CD4-positive, alpha-beta T cell (primary cell): ENCODE results near the gene RPL27A. TPM values are rescaled to one million over a fixed set of nuclear protein-coding genes. Genes with fewer than 3 reads are reported as not detected.

Experiments
- ATAC-seq: fragments of 200-7000 bp; cut with Tn5 transposase; one replicate; pipeline ENCODE4 v1.10.0; 2022; ENCODE audit warnings: mild to moderate bottlenecking; ENCODE audit not compliant: poor library complexity
- CTCF ChIA-PET: fragments of 350-600 bp; sonication (Branson Sonifier 250); formaldehyde crosslinking; loops from one replicate; lab custom pipeline; 2021; ENCODE audit warnings: antibody characterized with exemption, inconsistent platforms; lab: Charles Lee
- POLR2A ChIA-PET: fragments of 350-600 bp; sonication (Branson Sonifier 250); formaldehyde crosslinking; loops from one replicate; lab custom pipeline; 2021; ENCODE audit warnings: antibody characterized with exemption, inconsistent platforms; lab: Charles Lee
- DNase-seq, 14 experiments: peaks; one replicate each; pipeline ENCODE4 v3.0.0-alpha.2; 2013 to 2020; ENCODE audit warnings: mixed read lengths in 2 of 14
- H3K27ac ChIP-seq, 2 donors: one replicate each; pipeline versions ENCODE4 v1.5.1 to v1.7.0; 2013; ENCODE audit warnings: low read length in 2 of 2, low read depth in 1 of 2, mild to moderate bottlenecking in 1 of 2
- H3K27me3 ChIP-seq, 2 experiments: 1 replicate in 1 of 2; 2 replicates in 1 of 2; pipeline versions ENCODE4 v1.6.1 to v1.7.0; 2013; ENCODE audit warnings: low read length in 2 of 2, control low read depth in 1 of 2, mild to moderate bottlenecking in 1 of 2, moderate library complexity in 1 of 2; ENCODE audit not compliant: insufficient read depth in 2 of 2, control insufficient read depth in 1 of 2
- H3K36me3 ChIP-seq: one replicate; pipeline ENCODE4 v1.6.1; 2013; ENCODE audit warnings: low read length, control low read depth; ENCODE audit not compliant: insufficient read depth
- H3K4me1 ChIP-seq: one replicate; pipeline ENCODE4 v1.6.1; 2013; ENCODE audit warnings: low read length, control low read depth; ENCODE audit not compliant: insufficient read depth
- H3K4me3 ChIP-seq: one replicate; pipeline ENCODE4 v1.5.1; 2013; ENCODE audit warnings: mild to moderate bottlenecking, low read length, moderate library complexity
- H3K9me3 ChIP-seq, 2 experiments: 1 replicate in 1 of 2; 2 replicates in 1 of 2; pipeline versions ENCODE4 v1.6.1 to v1.7.0; 2013; ENCODE audit warnings: low read length in 2 of 2, mild to moderate bottlenecking in 2 of 2, control low read depth in 1 of 2, moderate library complexity in 1 of 2; ENCODE audit not compliant: control insufficient read depth in 1 of 2, insufficient read depth in 1 of 2
- H3K27ac Mint-ChIP-seq: one replicate; pipeline ENCODE4 v1.8.0; 2020; ENCODE audit warnings: mixed read lengths
- H3K27me3 Mint-ChIP-seq: one replicate; pipeline ENCODE4 v1.8.0; 2021; ENCODE audit warnings: mixed read lengths
- H3K36me3 Mint-ChIP-seq: one replicate; pipeline ENCODE4 v1.8.0; 2021; ENCODE audit warnings: low read depth, mixed read lengths
- H3K4me1 Mint-ChIP-seq: one replicate; pipeline ENCODE4 v1.8.0; 2021; ENCODE audit warnings: low read depth, mixed read lengths
- H3K4me3 Mint-ChIP-seq: one replicate; pipeline ENCODE4 v1.8.0; 2020; ENCODE audit warnings: mild to moderate bottlenecking, mixed read lengths
- H3K9me3 Mint-ChIP-seq: one replicate; pipeline ENCODE4 v1.8.0; 2020; ENCODE audit warnings: mixed read lengths
- intact Hi-C, 2 experiments: fragments of 100-400 bp; cut with DNase I in 1 of 2; cut with micrococcal nuclease in 1 of 2; formaldehyde crosslinking; loops; one replicate each; pipeline versions ENCODE4 v1.15.1 to v1.9.0; 2023 to 2025; cut with DNase I, micrococcal nuclease
- total RNA-seq, 174 experiments: library from RNA in 2 of 174; stranded (reverse) in 2 of 174; gene quantifications; one replicate each; pipeline ENCODE4 v1.2.3 and lab custom pipeline; 2021 to 2026
- TF ChIP-seq, protein P1 (sequence below): fragments of 200-600 bp; IDR thresholded peaks from one replicate; pipeline ENCODE4 v1.8.0; 2022; ENCODE audit warnings: antibody characterized with exemption, mild to moderate bottlenecking

RPL27A gene
- total RNA-seq, 2 experiments from 2014 or later, result 1,667 to 1,721 TPM

DNA sequence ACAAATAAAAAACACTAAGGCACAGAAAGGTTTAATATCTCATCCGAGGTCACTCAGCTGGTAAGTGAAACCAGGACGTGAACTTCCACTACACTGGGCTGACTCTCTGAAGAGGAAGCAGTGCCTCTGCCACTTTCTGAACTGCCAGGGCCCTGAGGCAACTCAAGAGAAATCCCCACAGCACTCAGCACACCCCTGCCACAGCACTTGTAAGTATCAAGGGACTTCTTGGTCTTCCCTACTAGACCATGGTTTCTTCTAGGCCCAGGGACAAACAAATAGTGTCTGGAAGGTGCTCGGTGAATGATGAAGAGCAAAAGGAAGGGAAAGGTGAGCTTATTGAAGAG, 49.7 kb downstream of the RPL27A start:
- intact Hi-C loops, result no loop called here
- no peaks in the 10 kb centered on the region for H3K9me3 ChIP-seq
- ATAC-seq, result no peak
- no peaks in the 10 kb centered on the region for H3K4me1 ChIP-seq
- TF ChIP-seq, protein P1, sequence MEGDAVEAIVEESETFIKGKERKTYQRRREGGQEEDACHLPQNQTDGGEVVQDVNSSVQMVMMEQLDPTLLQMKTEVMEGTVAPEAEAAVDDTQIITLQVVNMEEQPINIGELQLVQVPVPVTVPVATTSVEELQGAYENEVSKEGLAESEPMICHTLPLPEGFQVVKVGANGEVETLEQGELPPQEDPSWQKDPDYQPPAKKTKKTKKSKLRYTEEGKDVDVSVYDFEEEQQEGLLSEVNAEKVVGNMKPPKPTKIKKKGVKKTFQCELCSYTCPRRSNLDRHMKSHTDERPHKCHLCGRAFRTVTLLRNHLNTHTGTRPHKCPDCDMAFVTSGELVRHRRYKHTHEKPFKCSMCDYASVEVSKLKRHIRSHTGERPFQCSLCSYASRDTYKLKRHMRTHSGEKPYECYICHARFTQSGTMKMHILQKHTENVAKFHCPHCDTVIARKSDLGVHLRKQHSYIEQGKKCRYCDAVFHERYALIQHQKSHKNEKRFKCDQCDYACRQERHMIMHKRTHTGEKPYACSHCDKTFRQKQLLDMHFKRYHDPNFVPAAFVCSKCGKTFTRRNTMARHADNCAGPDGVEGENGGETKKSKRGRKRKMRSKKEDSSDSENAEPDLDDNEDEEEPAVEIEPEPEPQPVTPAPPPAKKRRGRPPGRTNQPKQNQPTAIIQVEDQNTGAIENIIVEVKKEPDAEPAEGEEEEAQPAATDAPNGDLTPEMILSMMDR, result no peak
- Mint-ChIP-seq H3K36me3 (no peaks in the 10 kb centered on the region), H3K27ac (no peak overlapping the region), H3K4me3 (no peak overlapping the region), H3K9me3 (no peaks in the 10 kb centered on the region), H3K4me1 (no peaks in the 10 kb centered on the region), H3K27me3 (peaks cover 5% of the 10 kb centered on the region)
- ChIA-PET POLR2A (no interaction called here), CTCF (no interaction called here)
- no peak overlapping the region for H3K27ac ChIP-seq
- H3K27me3 ChIP-seq, result no peaks in the 10 kb centered on the region
- DNase-seq, result no peak
- H3K4me3 ChIP-seq, result no peak overlapping the region
- H3K36me3 ChIP-seq, result no peaks in the 10 kb centered on the region

DNA sequence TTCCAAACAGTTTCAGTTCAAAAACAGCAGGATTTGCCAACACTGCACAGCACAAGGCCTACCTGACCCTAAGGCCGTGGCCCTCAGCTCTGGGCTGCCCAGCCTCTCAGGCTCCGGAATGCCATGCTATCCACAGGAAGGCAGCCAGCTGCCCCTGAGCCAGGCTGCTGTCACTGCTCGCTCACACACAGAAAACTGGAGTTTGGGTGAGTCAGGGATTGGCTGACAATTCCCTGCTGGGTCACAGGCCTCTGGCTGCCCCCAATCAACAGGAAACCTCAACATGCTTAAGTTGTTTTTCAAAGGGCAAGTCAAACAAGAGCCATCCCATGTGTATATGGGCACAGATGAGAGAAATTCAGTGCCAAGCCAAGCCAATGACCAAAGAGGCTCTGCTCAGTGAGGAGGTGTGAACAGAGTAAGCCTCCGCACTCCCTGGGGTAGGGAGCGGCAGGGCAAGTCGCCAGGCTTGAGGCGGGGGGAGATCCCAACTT, 50.2 kb downstream of the RPL27A start:
- H3K4me3 ChIP-seq, result no peak overlapping the region
- POLR2A ChIA-PET, result no interaction called here
- DNase-seq (no peak), ATAC-seq (no peak)
- TF ChIP-seq, protein P1, result no peak
- no peaks in the 10 kb centered on the region for H3K27me3 ChIP-seq
- Mint-ChIP-seq H3K4me3 (no peak overlapping the region), H3K36me3 (no peaks in the 10 kb centered on the region), H3K9me3 (no peaks in the 10 kb centered on the region), H3K4me1 (no peaks in the 10 kb centered on the region), H3K27me3 (peaks cover 5% of the 10 kb centered on the region), H3K27ac (no peak overlapping the region)
- CTCF ChIA-PET, result no interaction called here
- intact Hi-C loops, result no loop called here
- no peaks in the 10 kb centered on the region for H3K4me1 ChIP-seq
- H3K27ac ChIP-seq, result no peak overlapping the region
- H3K36me3 ChIP-seq, result no peaks in the 10 kb centered on the region
- H3K9me3 ChIP-seq, result no peaks in the 10 kb centered on the region

- ATAC-seq, result no peak
- H3K27ac Mint-ChIP-seq, result no peak overlapping the region
- no peak overlapping the region for H3K27ac ChIP-seq
- H3K36me3 ChIP-seq, result no peaks in the 10 kb centered on the region
- no peak overlapping the region for H3K4me3 ChIP-seq
- ChIA-PET CTCF (no interaction called here), POLR2A (no interaction called here)
- no peak overlapping the region for H3K4me3 Mint-ChIP-seq
- no peaks in the 10 kb centered on the region for H3K9me3 ChIP-seq
- H3K27me3 ChIP-seq, result no peaks in the 10 kb centered on the region
- H3K4me1 Mint-ChIP-seq, result no peaks in the 10 kb centered on the region
- no peak for DNase-seq
- peaks cover 5% of the 10 kb centered on the region for H3K27me3 Mint-ChIP-seq
- H3K9me3 Mint-ChIP-seq, result no peaks in the 10 kb centered on the region
- H3K36me3 Mint-ChIP-seq, result no peaks in the 10 kb centered on the region
- no peaks in the 10 kb centered on the region for H3K4me1 ChIP-seq
- intact Hi-C loops, result no loop called here
- TF ChIP-seq, protein P1, result no peak
Observed at GRCh38 chr11:8733852-8734251, 51.3 kb downstream of the RPL27A start.
